Measurements from ENCODE around the gene ANG. TPM values are rescaled to one million over a fixed set of nuclear protein-coding genes. Genes with fewer than 3 reads are reported as not detected.
"Not testable (repeated sequence)": the region's sequence is repeated elsewhere in the genome, so short reads cannot be mapped to it uniquely, and the experiment has no call there.

ANG gene
- total and polyA plus RNA-seq, 2 of the 8 experiments (the other 6 are each of a cell fraction or from before 2014, with no cell fraction given) = 2.2 to 4.6 TPM

GRCh38 chr14:20726121-20726520 is 37.6 kb downstream of the ANG start:
- ChIA-PET CTCF (ENCODE audit: partially characterized antibody) (interaction anchor here (1.7 kb wide), 1 partner anchor 32 kb away, joined by 8 read pairs; no protein-coding TSS in a partner anchor), POLR2A (ENCODE audit: partially characterized antibody) (interaction anchor here (1.0 kb wide), 1 partner anchor 74 kb away, joined by 3 read pairs; no protein-coding TSS in a partner anchor)
- not testable (repeated sequence) for H3K56ac ChIP-seq (replicated peaks; ENCODE audit: insufficient read length, low read depth, low read length); DNase-seq (ENCODE audit: low read depth in 1 of 2, low spot score in 2 of 2); H3K18ac ChIP-seq (ENCODE audit: extremely low read depth, low read length); H2BK20ac ChIP-seq (ENCODE audit: low read length); H3K14ac ChIP-seq (ENCODE audit: insufficient read length); FAIRE-seq; H4K8ac ChIP-seq (ENCODE audit: extremely low read depth, insufficient read depth, low read length); H2BK12ac ChIP-seq (ENCODE audit: low read depth, low read length); H3K27me3 ChIP-seq (replicated peaks in 1 of 4; ENCODE audit: control insufficient read depth in 3 of 4, extremely low read depth in 1 of 4, insufficient read depth in 3 of 4, low read length in 3 of 4); H4K5ac ChIP-seq (ENCODE audit: insufficient read length, low read depth, low read length); H2AK5ac ChIP-seq (ENCODE audit: low read depth, low read length); H4K91ac ChIP-seq (replicated peaks; ENCODE audit: insufficient read length, low read length); H3K79me2 ChIP-seq (ENCODE audit: control insufficient read depth in 1 of 2, insufficient read depth in 2 of 2, low read length in 2 of 2); H3K9ac ChIP-seq (replicated peaks in 1 of 4; ENCODE audit: extremely low read depth in 1 of 4, low read depth in 3 of 4, low read length in 3 of 4); H3K4ac ChIP-seq (replicated peaks; ENCODE audit: insufficient read length, low read depth, low read length); H3K23ac ChIP-seq (ENCODE audit: insufficient read length); H2BK5ac ChIP-seq (ENCODE audit: low read depth, low read length); H3K79me1 ChIP-seq (ENCODE audit: low read depth, low read length); H3K9me3 ChIP-seq (ENCODE audit: insufficient read depth in 2 of 2, low read depth in 1 of 2, low read length in 1 of 2); H3K4me1 ChIP-seq (replicated peaks in 1 of 4; ENCODE audit: control insufficient read depth in 3 of 4, insufficient read depth in 4 of 4, low read length in 3 of 4); H2BK120ac ChIP-seq (replicated peaks; ENCODE audit: low read depth, low read length); H3K23me2 ChIP-seq (ENCODE audit: low read depth, low read length); H4K20me1 ChIP-seq (replicated peaks in 1 of 2; ENCODE audit: control insufficient read depth in 1 of 2, insufficient read depth in 2 of 2, low read length in 2 of 2); H2AFZ ChIP-seq (ENCODE audit: low read length); H3K4me3 ChIP-seq (ENCODE audit: extremely low read depth in 1 of 4, insufficient read depth in 2 of 4, low read depth in 3 of 4, low read length in 4 of 4); H2BK15ac ChIP-seq (ENCODE audit: low read length); H3K4me2 ChIP-seq (ENCODE audit: insufficient read depth in 1 of 2, low read depth in 2 of 2, low read length in 2 of 2); H3K36me3 ChIP-seq (ENCODE audit: control insufficient read depth in 2 of 4, insufficient read depth in 4 of 4, low read length in 3 of 4); H3K27ac ChIP-seq (ENCODE audit: low read depth, low read length)
- 92% methylated on average over 3 of the region's 3 CpGs; no CpG with 5 or more reads in 1 of the 2 experiments for WGBS, 2 experiments (ENCODE audit: extremely low coverage in 1 of 2, insufficient coverage in 1 of 2, insufficient read length in 1 of 2, insufficient replicate concordance in 2 of 2, low coverage in 1 of 2, low lambda C conversion rate in 2 of 2, missing lambda C conversion rate in 1 of 2)
